A673 (cell line): ENCODE results near the gene NEK3. TPM values are rescaled to one million over a fixed set of nuclear protein-coding genes. Genes with fewer than 3 reads are reported as not detected.

Experiments used
- BruUV-seq: library from RNA; stranded (reverse); fragments of 400-500 nt; replicated peaks from 2 replicates; lab custom pipeline; 2021; lab: Mats Ljungman, UMichigan
- CTCF ChIA-PET: fragments of 300-600 bp; sonication (Branson Sonifier 250); formaldehyde crosslinking; loops from one replicate; lab custom pipeline; 2022; ENCODE audit warnings: antibody characterized with exemption; lab: Charles Lee
- POLR2A ChIA-PET: fragments of 300-600 bp; sonication (Branson Sonifier 250); formaldehyde crosslinking; loops from one replicate; lab custom pipeline; 2022; ENCODE audit warnings: antibody characterized with exemption; ENCODE audit not compliant: low non-redundant PET; lab: Charles Lee
- DNase-seq: peaks from one replicate; pipeline ENCODE4 v3.0.0-alpha.2; 2015; ENCODE audit warnings: low spot score
- H3K27ac ChIP-seq: fragments of 200-600 bp; sonication (generic); 2 replicates; pipeline ENCODE4 v1.5.1; 2016; ENCODE audit warnings: mixed run types, low read depth, mild to moderate bottlenecking, mixed read lengths, antibody characterized with exemption, low read length; ENCODE audit not compliant: poor library complexity, severe bottlenecking
- H3K27me3 ChIP-seq: fragments of 200-600 bp; sonication (generic); replicated peaks from 2 replicates; pipeline ENCODE4 v1.6.1; 2017; ENCODE audit warnings: mixed run types, low read depth, mild to moderate bottlenecking, mixed read lengths, antibody characterized with exemption, low read length; ENCODE audit not compliant: insufficient read depth, poor library complexity
- H3K36me3 ChIP-seq: fragments of 200-600 bp; sonication (generic); 2 replicates; pipeline ENCODE4 v1.6.1; 2016; ENCODE audit warnings: mixed run types, mild to moderate bottlenecking, mixed read lengths, antibody characterized with exemption, low read length; ENCODE audit not compliant: insufficient read depth, poor library complexity, severe bottlenecking
- H3K4me1 ChIP-seq: fragments of 200-600 bp; sonication (generic); 2 replicates; pipeline ENCODE4 v1.6.1; 2017; ENCODE audit warnings: mixed run types, mild to moderate bottlenecking, mixed read lengths, antibody characterized with exemption, low read length; ENCODE audit not compliant: insufficient read depth, poor library complexity, severe bottlenecking
- H3K4me3 ChIP-seq: fragments of 200-600 bp; sonication (generic); 2 replicates; pipeline ENCODE4 v1.5.1; 2016; ENCODE audit warnings: low read depth, mixed run types, mild to moderate bottlenecking, mixed read lengths, low read length; ENCODE audit not compliant: poor library complexity, severe bottlenecking
- H3K9me3 ChIP-seq: fragments of 200-600 bp; sonication (generic); 2 replicates; pipeline ENCODE4 v1.6.1; 2016; ENCODE audit warnings: mixed run types, low read depth, mild to moderate bottlenecking, mixed read lengths, antibody characterized with exemption, low read length; ENCODE audit not compliant: poor library complexity, severe bottlenecking
- CTCF ChIP-seq: fragments of 300-800, 200-600 bp; sonication (generic); conservative IDR thresholded peaks from 2 replicates; pipeline ENCODE4 v1.5.1; 2017; ENCODE audit warnings: low read depth, mild to moderate bottlenecking, antibody characterized with exemption, low read length, moderate library complexity, mixed read lengths
- EZH2 ChIP-seq: fragments of 200-600 bp; sonication (generic); IDR thresholded peaks from 2 replicates; pipeline ENCODE4 v1.6.1; 2017; ENCODE audit warnings: borderline replicate concordance, low read depth, mild to moderate bottlenecking, mixed read lengths, antibody characterized with exemption, low read length; ENCODE audit not compliant: poor library complexity, severe bottlenecking
- intact Hi-C: fragments of 100-400 bp; cut with micrococcal nuclease; formaldehyde crosslinking; loops from one replicate; pipeline ENCODE4 v1.10.0; 2022; ENCODE audit not compliant: unreplicated experiment
- total RNA-seq: library from RNA; stranded (reverse); gene quantifications from 2 replicates; pipeline ENCODE4 v1.2.3, GENCODE V29; 2021

NEK3 gene
- total RNA-seq, 1 experiment from 2014 or later: 18.1 TPM

- ChIA-PET POLR2A (no interaction called here), CTCF (no interaction called here)
- intact Hi-C loops: no loop called here
- TF ChIP-seq EZH2: no peak
- TF ChIP-seq CTCF: no peak
- H3K9me3 ChIP-seq: no peaks in the 10 kb centered on the region
- no peak overlapping the region for H3K27ac ChIP-seq
- no peaks in the 10 kb centered on the region for H3K36me3 ChIP-seq
- BruUV-seq: no TSS peak
- no peak for DNase-seq
- no peaks in the 10 kb centered on the region for H3K27me3 ChIP-seq
- H3K4me1 ChIP-seq: peaks cover 18% of the 10 kb centered on the region
- no peak overlapping the region for H3K4me3 ChIP-seq
Measured at GRCh38 chr13:52155177-52155576, 4.2 kb downstream of the NEK3 start.

GRCh38 chr13:52147225-52147624 is 12.2 kb downstream of the NEK3 start:
- ChIA-PET POLR2A (no interaction called here), CTCF (no interaction called here)
- H3K27me3 ChIP-seq: no peaks in the 10 kb centered on the region
- H3K36me3 ChIP-seq: no peaks in the 10 kb centered on the region
- H3K4me3 ChIP-seq: no peak overlapping the region
- intact Hi-C loops: no loop called here
- no TSS peak for BruUV-seq
- no peak for DNase-seq
- no peak overlapping the region for H3K27ac ChIP-seq
- H3K4me1 ChIP-seq: no peaks in the 10 kb centered on the region
- H3K9me3 ChIP-seq: no peaks in the 10 kb centered on the region
- no peak for TF ChIP-seq EZH2
- no peak for TF ChIP-seq CTCF

GRCh38 chr13:52141299-52141698 is 18.1 kb downstream of the NEK3 start:
- intact Hi-C loops: no loop called here
- no peak overlapping the region for H3K4me3 ChIP-seq
- TF ChIP-seq EZH2 (no peak), CTCF (no peak)
- H3K27ac ChIP-seq: no peak overlapping the region
- H3K27me3 ChIP-seq: no peaks in the 10 kb centered on the region
- no peaks in the 10 kb centered on the region for H3K4me1 ChIP-seq
- H3K9me3 ChIP-seq: no peaks in the 10 kb centered on the region
- CTCF ChIA-PET: no interaction called here
- POLR2A ChIA-PET: no interaction called here
- no TSS peak for BruUV-seq
- no peaks in the 10 kb centered on the region for H3K36me3 ChIP-seq
- no peak for DNase-seq
